Endometrium (tissue), 2 donors: ENCODE data around the gene SCIN.
"Not testable (repeated sequence)": the region's sequence is repeated elsewhere in the genome, so short reads cannot be mapped to it uniquely, and the experiment has no call there.

Experiments
- FAIRE-seq: peaks from 2 replicates; lab custom pipeline; 2012; peaks lifted over from hg19 to GRCh38; lab: Jason Lieb, UNC
- donor health status: control.
- donor health status: control.

SCIN gene

GRCh38 chr7:12648704-12649261 lies 78.3 kb downstream of the SCIN start:
- no peak for FAIRE-seq

- FAIRE-seq: no peak
Measured at GRCh38 chr7:12649348-12649747, 78.8 kb downstream of the SCIN start.

GRCh38 chr7:12650080-12650479 lies 79.6 kb downstream of the SCIN start:
- no peak for FAIRE-seq

GRCh38 chr7:12653110-12653509 lies 82.6 kb downstream of the SCIN start:
- FAIRE-seq: no peak

GRCh38 chr7:12653518-12653917 lies 83.0 kb downstream of the SCIN start:
- FAIRE-seq: no peak

- no peak for FAIRE-seq
Measured at GRCh38 chr7:12655161-12655560, 84.6 kb downstream of the SCIN start.

- not testable (repeated sequence) for FAIRE-seq
Measured at GRCh38 chr7:12660423-12660822, 89.9 kb downstream of the SCIN start.

GRCh38 chr7:12660986-12661385 lies 90.5 kb downstream of the SCIN start:
- FAIRE-seq: not testable (repeated sequence)

- FAIRE-seq: no peak
Measured at GRCh38 chr7:12661581-12661980, 91.1 kb downstream of the SCIN start.

GRCh38 chr7:12670000-12670729 lies 99.6 kb downstream of the SCIN start:
- no peak for FAIRE-seq

- FAIRE-seq: no peak
Measured at GRCh38 chr7:12670743-12671520, 100.4 kb downstream of the SCIN start.

- FAIRE-seq: not testable (repeated sequence)
Measured at GRCh38 chr7:12673436-12673835, 102.9 kb downstream of the SCIN start.

- no peak for FAIRE-seq
Measured at GRCh38 chr7:12674053-12674452, 103.5 kb downstream of the SCIN start.

- FAIRE-seq: no peak
Measured at GRCh38 chr7:12674861-12675260, 104.3 kb downstream of the SCIN start.

- FAIRE-seq: no peak
Measured at GRCh38 chr7:12683678-12684585, 113.4 kb downstream of the SCIN start.

GRCh38 chr7:12684733-12685132 lies 114.2 kb downstream of the SCIN start:
- FAIRE-seq: no peak

GRCh38 chr7:12685550-12685949 lies 115.0 kb downstream of the SCIN start:
- FAIRE-seq: no peak

GRCh38 chr7:12686234-12686890 lies 115.8 kb downstream of the SCIN start:
- FAIRE-seq: no peak

GRCh38 chr7:12686891-12687717 lies 116.6 kb downstream of the SCIN start, which contains the start of gene ARL4A:
Gene ARL4A, plus strand, starts transcription at chr7:12687633. Its CDS starts 622 bp downstream, at chr7:12688255.
- FAIRE-seq: peak; percentile 83

GRCh38 chr7:12687718-12688171 lies 117.2 kb downstream of the SCIN start:
- no peak for FAIRE-seq
